IMR-90 (cell line): Measurements from ENCODE around the gene PRAMEF9.

Source experiments
- BHLHE40 ChIP-seq: fragments of 150-350 bp; IDR thresholded peaks from 2 replicates; pipeline ENCODE4 v1.6.1; 2016; ENCODE audit warnings: mild to moderate bottlenecking, low read depth, low read length
- CTCF ChIP-seq: conservative IDR thresholded peaks from 2 replicates; pipeline ENCODE4 v1.5.1; 2012; ENCODE audit warnings: mild to moderate bottlenecking, low read depth, low read length, improper control_type of control experiment
- FOS ChIP-seq: fragments of 150-350 bp; IDR thresholded peaks from 2 replicates; pipeline ENCODE4 v1.6.1; 2016; ENCODE audit warnings: low read depth, low read length
- POLR2A ChIP-seq: IDR thresholded peaks from 2 replicates; pipeline ENCODE4 v1.6.1; 2012; ENCODE audit warnings: mild to moderate bottlenecking, low read depth, low read length
- RCOR1 ChIP-seq: IDR thresholded peaks from 2 replicates; pipeline ENCODE4 v1.6.1; 2012; ENCODE audit warnings: mild to moderate bottlenecking, low read length, improper control_type of control experiment; ENCODE audit not compliant: insufficient replicate concordance
- USF2 ChIP-seq: fragments of 150-350 bp; IDR thresholded peaks from 2 replicates; pipeline ENCODE4 v1.6.1; 2017; ENCODE audit warnings: mild to moderate bottlenecking, antibody characterized with exemption, low read length, low read depth

GRCh38 chr1:13224480-13225060 lies 52.9 kb downstream of the PRAMEF9 start:
- TF ChIP-seq CTCF, result no peak
- TF ChIP-seq FOS, result no peak
- TF ChIP-seq BHLHE40, result no peak
- TF ChIP-seq POLR2A, result no peak
- no peak for TF ChIP-seq RCOR1
- TF ChIP-seq USF2, result no peak
